Activated naive CD4-positive, alpha-beta T cell treated with Interleukin-2 at 50 U/mL for 16 hours (primary cell): ENCODE results near the gene KCNG3.
"Not testable (repeated sequence)": the region's sequence is repeated elsewhere in the genome, so short reads cannot be mapped to it uniquely, and the experiment has no call there.

Source experiments
- DNase-seq: peaks from one replicate; pipeline ENCODE4 v3.0.0-alpha.2; 2020

Gene KCNG3

DNA sequence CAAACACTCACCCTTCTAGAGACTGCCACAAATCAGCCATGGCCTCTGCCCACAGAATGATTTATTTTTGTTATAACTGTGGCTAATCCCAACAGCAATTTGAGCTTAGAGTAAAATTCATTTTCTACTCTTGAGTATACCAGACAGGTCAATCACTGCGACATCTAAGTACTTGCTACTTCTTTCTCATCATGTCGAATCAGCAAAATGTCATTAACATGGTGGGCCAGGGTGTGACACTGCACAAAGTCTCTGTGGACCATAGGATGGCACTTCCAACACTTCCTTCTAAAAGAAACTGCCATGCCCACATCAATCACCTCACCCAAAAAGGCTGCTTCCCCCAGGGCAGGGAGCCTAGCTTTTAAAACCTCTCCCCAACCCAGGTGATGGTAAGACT, 64.4 kb downstream of the KCNG3 start:
- no peak for DNase-seq

DNA sequence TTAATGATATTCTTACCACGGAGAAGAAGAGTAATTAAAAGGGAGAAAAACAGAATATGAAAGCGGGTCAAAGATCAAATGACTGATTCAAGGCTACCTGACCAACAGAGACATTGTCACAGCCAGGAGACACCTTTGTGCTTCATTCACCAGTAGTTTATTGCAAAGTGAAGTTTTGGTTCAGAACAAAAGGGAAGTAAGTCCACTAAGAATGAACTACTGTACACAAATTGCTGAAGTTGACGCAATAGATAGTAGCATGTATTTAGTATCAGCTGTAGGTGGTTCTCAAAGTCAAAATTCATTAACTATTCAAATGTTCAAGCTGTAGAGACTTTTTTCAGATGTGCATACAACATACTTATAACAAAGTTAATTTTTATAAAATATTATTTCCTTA, 68.1 kb downstream of the KCNG3 start:
- DNase-seq = no peak

DNA sequence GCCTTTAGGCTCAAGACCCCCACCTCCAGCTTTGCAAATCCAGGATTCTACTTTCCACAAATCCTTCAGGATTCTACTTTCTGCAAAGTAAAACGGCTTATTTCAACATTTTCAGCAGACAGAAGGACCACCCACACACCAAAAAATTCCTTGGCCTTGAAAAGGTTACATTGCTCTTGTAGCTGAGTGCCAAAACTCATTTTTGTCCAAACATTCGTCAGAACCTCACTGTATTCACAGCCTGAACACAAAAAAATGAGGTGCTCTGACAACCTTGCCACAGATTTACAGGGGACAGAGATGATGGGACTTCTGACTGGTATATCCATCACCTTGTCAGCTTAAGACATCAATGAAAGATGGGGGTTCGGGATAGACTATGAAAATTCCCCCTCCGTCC, 69.7 kb downstream of the KCNG3 start:
- no peak for DNase-seq

DNA sequence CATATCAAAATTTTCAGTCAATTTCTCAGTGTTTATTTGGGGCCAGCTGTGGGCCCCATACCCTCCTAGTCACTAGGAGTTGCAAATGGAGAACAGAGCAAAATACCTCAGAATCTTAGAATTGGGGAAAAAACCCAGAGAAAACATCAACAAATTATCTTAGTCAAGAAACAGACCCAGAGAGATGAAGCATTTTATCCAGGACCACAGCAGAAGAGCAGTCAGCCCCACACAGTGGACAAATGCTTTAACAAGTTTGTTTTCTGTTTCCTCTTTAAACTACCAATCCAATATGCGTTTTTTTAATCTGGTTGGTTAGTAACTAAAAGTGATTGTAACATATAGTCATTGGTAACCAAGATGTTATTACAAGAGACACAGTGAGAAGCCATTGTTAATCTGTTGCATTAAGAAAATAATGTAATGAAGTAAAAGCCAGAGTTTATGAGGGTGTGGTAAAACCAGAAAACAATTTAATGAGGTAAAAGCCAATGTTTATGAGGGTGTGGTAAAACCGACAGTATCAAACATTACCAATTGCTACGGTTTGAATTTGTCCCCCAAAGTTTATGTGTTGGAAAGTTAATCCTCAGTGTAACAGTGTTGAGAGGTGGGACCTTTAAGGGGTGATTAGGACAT, 72.1 kb downstream of the KCNG3 start:
- DNase-seq = no peak

DNA sequence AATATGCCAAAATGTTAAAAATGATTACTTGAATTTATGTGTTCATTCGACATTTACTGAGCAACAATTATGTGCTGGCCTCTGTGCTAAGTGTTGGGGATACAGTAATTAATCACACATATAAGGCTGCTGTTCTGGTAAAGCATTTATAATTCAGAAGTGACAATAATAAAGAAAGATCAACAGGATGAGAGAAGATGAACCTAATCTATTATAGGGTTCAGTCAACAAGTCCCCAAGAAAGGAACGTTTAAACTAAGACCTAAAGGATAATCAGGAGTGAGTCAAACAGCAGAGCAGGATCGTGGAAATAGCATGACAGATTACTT, 72.7 kb downstream of the KCNG3 start:
- no peak for DNase-seq

GRCh38 chr2:42414648-42415047, 79.1 kb downstream of the KCNG3 start:
- no peak for DNase-seq

- DNase-seq = no peak
These were observed 79.6 kb downstream of the KCNG3 start for GRCh38 chr2:42414158-42414557.

DNA sequence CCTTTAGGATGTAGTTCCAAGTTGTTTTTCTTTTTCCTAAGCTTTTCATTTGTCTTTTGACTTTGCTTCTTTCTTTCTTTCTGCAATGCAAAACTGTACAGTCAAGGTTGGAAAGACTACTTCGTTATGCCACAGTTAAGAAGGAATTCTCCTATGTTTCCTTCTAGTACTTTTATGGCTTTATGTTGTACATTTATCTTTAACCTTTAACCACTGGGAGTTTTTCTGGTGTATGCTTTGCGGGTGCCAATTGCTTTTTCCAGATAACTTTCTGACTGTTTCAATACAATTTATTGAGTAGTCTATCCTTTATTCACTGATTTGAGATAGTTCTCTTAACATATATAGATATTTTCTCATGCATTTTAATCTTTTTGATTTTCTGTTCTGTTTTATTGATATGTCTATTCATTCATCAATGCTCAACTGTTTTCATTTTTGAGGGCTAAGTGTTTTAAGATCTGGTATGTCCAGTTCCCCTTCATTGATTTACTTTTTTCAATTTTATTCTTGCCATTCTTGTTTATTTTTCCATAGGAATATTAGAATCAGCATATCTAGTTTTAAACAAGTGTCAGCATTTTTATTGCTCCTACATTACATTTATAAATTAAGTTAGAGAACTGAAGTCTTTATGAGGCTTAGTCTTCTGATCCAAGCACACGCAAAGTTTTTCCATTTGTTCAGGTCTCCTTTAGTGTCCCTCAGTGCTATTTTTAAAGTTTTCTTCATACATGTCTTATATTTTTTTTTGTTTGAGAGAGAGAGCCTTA, 82.9 kb downstream of the KCNG3 start:
- no peak for DNase-seq

DNA sequence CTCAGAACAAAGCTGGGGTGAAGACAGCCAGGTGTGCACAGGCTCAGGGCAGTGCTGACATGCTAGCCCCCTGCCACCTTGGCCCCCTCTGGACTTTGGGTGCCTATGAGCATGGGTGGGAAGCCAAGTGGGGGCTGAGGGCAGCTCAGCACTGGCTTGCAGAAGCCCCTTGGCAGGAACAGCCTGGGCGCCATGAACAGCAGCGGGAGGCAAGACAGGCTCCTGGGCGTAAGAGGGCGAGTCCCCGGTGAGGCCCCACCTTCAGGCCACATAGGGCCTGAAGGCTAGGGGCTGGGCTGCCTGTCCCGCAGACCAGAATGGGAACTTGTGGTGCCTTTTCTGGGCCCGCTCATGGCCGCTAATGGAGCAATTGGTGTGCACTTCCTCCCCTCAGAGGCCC, 85.8 kb downstream of the KCNG3 start:
- no peak for DNase-seq

DNA sequence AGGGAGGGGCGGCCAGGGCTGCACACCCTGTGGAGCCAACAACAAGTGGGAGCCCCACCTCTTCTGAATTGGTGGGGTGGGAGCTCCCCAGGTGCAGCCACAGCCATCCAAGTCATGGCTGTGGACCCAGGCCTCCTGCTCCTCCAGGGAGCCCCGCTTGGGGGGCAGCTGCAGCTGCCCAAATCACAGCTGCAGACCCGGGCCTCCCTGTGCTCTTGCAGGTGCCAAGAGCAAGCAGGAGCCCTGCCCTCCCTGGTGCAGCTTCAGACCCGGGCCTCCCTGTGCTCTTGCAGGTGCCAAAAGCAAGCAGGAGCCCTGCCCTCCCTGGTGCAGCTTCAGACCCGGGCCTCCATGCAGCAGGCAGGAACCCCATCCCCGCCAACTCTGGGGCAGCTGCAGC, 86.3 kb downstream of the KCNG3 start:
- no peak for DNase-seq

DNA sequence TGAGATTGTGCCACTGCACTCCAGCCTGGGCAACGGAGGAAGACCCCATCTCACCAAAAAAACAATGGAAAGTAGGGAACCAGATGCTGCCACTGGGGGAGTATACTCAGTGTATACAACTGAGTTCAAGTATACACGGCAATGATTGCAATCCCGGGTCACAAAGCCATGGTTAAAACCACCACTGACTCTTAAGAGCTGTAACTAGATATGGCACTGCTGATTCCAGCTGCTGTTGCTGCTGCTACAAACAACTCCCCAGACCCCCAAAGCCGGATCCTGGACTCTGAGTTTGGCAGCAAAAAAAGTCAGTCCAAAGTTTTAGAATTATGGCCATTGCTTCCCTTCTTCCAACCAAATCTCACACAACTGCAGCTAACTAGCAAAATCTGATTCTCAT, 89.1 kb downstream of the KCNG3 start:
- DNase-seq = no peak

DNA sequence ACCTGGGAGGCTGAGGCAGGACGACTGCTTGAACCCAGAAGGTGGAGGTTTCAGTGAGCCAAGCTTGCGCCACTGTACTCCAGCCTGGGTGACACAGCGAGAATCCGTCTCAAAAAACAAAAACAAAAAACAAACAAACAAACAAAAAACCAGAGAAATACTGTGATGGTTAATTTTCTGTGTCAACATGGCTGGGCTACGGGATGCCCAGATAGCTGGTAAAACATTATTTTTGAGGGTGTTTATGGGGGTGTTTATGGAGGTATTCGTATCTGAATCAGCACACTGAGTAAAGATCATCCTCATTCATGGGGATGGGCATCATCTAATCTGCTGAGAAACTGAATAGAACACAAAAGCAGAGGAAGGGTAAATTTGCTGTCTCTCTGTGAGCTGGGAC, 92.0 kb downstream of the KCNG3 start:
- no peak for DNase-seq

GRCh38 chr2:42398052-42398451, 95.7 kb downstream of the KCNG3 start:
- DNase-seq = not testable (repeated sequence)

DNA sequence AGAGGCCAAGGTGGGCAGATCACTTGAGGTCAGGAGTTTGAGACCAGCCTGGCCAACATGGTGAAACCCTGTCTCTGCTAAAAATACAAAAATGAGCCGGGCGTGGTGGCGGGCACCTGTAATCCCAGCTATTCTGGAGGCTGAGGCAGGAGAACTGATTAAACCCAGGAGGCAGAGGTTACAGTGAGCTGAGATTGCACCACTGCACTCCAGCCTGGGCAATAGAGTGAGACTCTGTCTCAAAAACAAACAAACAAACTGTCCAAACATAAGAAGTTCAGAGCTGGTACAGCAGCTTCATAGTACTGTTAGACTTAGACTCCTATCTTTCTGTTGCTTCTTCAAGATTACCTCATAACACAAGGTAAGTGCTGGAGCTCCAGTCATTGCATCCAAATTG, 100.5 kb downstream of the KCNG3 start:
- DNase-seq = not testable (repeated sequence)

DNA sequence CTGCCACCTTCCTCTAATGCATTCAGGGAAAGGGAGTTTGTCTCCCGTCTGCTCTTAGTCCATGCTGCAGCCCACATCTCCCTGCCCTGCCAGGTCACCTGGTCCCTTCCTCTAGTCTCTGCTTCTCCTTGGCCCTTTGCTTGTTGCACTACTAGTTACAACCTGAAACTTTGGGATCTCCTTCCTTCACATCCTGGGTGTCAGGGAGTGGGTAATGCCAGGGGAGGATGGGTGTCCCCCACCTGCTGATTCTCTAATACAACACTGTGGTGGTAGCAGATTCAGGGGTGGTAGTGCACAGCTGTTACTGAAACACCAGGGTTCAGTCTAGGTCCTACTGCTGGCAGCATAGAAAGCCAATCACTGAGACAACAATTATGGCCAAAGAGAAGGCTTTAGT, 101.6 kb downstream of the KCNG3 start:
- DNase-seq = no peak
